ENCODE data around the gene TPGS1.

Gene TPGS1

DNA sequence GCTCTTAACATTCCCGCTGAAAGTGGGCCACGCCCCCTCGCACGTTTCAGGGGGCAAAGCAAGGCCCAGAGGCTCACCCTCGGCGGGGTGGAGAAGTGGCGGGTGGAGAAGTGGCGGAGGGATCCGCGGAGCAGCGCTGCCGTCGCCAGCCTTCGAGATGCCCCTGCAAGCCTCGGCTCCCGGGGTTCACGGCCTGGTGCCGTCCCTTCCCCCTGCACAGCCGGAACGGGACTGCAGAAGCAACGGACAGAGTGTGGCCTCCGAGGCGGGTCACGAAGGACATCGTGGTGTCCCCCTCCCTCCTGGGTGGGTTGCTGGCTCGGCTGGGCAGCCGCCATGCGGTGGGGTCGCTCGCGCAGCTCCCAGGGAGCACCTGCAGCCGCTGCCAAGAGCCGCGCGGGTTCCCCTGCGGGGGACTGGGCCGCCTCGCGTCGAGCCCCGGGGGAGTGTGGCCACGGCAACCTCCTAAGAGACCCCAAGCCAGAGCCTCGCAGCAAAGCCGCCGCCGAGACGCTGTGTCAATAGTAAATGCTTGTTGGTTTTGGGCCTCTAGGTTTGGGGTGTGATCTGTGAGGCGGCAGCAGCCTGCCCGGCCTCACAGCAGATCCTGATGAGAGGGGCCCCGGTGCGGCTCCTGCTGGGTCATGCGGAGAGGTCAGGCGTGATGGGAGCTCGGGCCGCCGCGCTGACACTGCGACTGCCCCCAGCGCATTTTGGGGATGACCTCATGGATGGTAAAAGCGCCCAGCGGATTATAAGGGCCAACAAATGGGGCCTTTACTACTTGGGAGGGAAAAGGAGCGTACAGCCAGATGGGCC is 5.5 kb downstream of the TPGS1 start:
- FAIRE-seq, result no peak
- DNase-seq (ENCODE audit: extremely low spot score, insufficient read length, low read depth), result no peak

DNA sequence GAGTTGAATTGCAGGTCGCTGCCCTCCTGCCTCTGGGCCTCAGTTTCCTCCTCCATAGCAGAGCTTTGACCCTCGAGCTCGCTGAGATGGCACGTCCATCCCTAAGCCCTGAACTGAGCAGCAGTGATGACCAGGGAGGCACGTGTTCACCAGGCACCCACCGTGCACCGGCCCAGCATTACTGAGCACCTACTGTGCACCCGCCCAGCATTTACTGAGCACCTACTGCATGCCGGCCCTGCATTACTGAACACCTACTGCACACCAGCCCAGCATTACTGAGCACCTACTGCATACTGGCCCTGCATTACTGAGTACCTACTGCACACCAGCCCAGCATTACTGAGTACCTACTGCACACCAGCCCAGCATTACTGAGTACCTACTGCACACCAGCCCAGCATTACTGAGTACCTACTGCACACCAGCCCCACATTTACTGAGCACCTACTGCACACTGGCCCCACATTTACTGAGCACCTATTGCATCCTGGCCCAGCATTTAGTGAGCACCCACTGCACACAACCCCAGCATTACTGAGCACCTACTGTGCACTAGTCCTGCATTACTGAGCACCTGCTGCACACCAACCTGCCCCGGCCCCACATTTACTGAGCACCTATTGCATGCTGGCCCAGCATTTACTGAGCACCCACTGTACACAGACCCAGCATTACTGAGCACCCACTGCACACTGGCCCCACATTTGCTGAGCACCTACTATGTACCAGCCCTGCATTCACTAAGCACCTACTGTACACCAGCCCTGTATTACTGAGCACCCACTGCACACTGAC is 6.3 kb downstream of the TPGS1 start:
- no peak for DNase-seq (ENCODE audit: extremely low spot score, insufficient read length, low read depth)
- no peak for FAIRE-seq

DNA sequence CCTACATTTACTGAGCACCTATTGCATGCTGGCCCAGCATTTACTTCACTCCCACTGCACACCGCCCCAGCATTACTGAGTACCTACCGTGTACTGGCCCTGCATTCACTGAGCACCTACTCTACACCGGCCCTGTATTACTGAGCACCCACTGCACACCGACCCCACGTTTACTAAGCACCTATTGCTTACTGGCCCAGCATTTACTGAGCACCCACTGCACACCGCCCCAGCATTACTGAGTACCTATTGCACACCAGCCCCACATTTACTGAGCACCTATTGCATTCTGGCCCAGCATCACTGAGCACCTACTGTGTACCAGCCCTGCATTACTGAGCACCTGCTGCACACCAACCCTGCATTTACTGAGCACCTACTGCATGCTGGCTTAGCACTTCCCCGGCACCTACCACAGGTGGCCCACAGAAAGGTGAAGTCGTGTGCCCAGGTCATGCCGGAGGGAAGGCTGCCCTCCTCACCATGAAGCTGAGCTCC is 6.9 kb downstream of the TPGS1 start:
- DNase-seq (ENCODE audit: extremely low spot score, insufficient read length, low read depth) (no peak), FAIRE-seq (no peak)

DNA sequence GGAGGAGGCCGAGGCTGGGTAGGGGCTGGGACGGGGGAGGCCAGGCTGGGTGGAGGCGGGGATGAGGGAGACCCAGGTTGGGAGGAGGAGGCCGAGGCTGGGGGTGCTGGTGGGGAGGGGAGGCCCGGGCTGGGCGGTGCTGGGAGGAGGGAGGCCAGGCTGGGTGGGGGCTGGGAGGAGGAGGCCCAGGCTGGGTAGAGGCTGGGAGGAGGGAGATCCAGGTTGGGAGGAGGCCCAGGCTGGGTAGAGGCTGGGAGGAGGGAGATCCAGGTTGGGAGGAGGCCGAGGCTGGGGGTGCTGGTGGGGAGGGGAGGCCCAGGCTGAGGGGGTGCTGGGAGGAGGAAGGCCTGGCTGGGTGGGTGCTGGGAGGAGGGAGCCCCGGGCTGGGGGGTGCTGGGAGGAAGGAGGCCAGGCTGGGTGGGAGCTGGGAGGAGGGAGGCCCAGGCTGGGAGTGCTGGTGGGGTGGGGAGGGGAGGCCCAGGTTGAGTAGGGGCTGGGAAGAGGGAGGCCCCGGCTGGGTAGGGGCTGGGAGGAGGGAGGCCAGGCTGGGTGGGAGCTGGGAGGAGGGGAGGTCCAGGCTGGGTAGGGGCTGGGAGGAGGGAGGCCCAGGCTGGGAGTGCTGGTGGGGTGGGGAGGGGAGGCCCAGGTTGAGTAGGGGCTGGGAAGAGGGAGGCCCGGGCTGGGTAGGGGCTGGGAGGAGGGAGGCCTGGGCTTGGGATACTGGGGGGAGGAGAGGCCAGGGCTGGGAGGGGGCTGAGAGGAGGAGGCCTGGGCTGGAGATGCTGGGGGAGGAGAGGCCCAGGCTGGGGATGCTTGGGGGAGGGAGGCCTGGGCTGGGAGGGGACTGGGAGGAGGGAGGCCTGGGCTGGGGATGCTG is 10.7 kb downstream of the TPGS1 start:
- no peak for DNase-seq (ENCODE audit: extremely low spot score, insufficient read length, low read depth)
- no peak for FAIRE-seq

DNA sequence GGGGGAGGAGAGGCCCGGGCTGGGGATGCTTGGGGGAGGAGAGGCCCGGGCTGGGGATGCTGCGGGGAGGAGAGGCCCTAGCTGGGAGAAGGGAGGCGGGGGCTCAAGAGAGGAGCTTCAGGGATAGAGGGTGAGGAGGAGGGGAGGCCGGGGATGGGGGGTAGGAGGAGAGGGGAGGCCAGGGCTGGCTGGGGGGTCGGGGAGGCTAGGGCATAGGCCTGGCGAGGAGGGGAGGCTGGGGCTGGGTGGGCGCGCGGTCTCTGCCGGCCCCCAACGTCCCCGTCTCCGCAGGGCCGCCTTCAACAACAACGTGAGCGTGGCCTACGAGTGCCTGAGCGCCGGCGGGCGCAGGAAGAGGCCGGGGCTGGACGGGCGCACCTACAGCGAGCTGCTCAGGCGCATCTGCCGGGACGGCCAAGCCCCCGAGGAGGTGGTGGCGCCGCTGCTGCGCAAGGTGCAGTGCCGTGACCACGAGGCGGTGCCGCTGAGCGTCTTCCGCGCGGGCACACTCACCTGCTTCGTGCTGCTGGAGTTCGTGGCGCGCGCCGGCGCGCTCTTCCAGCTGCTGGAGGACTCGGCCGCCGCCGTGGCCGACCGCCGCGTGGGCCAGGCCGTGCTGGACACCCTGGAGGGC is 11.4 kb downstream of the TPGS1 start:
- no peak for DNase-seq (ENCODE audit: extremely low spot score, insufficient read length, low read depth)
- no peak for FAIRE-seq

DNA sequence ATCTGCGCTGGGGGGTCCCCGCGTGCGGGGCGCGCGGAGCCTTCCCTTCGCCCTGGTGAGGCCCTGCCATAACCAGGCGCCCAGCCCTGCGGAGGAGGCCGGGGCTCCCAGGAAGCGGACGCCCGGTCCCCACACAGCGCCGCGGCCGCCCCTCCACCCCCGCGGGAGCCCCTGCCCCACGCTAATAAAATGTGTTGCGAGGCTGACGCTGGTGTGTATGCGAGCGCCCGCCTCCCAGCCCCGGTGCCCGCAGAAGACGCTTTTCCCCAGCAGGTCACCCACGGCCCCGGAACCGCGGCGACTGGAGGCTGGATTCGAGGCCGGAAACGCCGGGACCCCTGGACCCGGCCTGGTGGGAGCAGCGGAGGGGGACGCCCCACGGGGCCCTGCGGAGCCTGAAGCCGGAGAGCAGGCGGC is 12.2 kb downstream of the TPGS1 start:
- DNase-seq (ENCODE audit: extremely low spot score, insufficient read length, low read depth) (no peak), FAIRE-seq (no peak)

DNA sequence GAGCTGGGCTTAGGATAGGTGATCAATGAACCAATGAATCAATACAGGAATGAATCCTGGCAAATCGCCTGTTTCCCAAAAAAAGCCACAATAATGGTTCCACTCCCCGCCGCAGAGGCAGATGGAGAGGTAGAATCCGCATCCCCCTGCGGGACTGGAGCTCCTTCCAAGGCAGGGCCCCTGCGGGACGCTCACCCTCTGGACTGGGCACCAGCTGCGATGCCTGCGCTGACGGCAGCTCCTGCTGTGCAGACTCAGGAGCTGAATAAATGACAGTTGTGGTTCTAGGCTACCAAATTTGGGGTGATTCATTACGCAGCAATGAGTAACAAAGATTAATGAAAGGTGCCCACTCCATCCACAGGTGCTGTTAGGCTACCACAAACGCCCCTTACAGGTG is 15.4 kb downstream of the TPGS1 start:
- DNase-seq (ENCODE audit: extremely low spot score, insufficient read length, low read depth) (no peak), FAIRE-seq (no peak)

DNA sequence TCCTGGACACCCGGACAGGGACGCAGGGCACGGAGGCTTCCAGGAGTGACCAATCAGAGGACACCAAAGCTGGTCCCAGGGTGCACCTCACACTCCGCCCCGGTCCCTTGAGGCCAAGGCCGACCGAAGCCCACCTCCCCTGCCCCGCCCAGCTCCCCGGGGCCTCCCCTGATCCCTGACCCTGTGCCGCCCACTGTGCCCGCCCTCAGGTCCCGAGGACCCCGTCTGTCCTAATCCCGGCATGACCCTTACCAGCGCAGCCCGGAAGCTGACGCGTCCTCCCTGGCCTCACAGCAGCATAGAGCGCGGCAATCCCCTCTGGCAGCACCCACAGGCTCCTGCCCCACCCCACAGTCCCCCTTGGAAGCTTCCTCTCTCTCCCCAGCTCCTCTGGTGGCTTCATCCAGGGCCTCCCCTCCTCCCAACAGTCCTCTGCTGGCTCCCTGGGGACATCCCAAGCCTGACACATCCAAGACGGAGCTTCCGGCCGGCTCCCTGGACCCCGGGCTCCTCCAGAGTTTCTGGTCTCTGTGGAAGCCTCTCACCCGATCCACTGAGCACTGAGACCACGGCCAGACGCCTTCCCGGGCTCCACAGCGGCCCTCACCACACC is 16.9 kb downstream of the TPGS1 start:
- FAIRE-seq, result no peak
- no peak for DNase-seq (ENCODE audit: extremely low spot score, insufficient read length, low read depth)

DNA sequence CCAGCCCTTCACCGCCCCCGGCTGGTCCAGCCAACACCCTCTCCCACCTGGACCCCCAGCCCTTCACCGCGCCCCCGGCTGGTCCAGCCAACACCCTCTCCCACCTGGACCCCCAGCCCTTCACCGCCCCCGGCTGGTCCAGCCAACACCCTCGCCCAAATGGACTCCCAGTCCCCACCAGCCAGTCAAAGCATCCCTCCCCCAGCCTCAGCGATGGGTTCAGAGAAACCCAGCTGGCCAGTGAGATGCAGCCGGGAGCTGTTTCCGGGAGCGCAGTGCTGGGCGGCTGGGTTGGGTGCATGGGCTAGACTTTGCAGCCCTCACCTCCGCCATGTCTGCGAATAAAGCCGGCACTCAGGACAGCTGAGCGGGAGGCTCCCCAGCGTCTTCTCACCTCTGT is 17.7 kb downstream of the TPGS1 start:
- DNase-seq (ENCODE audit: extremely low spot score, insufficient read length, low read depth), result no peak
- no peak for FAIRE-seq

DNA sequence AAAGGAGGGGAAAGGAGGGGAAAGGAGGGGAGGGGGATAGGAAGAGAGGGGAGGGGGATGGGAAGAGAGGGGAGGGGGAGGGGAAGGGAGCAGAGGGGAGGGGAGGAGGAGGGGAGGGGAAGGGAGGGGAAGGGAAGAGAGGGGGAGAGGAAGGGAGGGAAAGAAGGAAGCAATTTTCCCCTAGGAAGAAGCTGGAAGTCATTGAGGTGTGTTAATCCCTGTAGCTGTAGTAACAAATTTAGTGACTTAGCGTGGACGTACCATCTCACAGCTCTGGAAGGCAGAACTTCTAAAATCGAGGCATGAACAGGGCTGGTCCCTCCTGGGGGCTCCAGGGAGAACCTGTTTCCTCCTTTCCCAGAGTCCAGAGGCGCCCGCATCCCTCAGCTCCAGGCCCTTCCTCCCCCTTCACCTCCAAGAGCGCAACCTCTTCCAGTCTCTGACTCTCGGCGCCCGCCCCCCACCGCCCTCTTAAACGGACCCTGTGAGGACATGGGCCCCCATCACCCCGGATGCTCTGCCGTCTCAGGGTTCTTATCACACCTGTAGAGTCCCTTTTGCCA is 18.6 kb downstream of the TPGS1 start:
- FAIRE-seq, result no peak
- DNase-seq (ENCODE audit: extremely low spot score, insufficient read length, low read depth), result no peak

DNA sequence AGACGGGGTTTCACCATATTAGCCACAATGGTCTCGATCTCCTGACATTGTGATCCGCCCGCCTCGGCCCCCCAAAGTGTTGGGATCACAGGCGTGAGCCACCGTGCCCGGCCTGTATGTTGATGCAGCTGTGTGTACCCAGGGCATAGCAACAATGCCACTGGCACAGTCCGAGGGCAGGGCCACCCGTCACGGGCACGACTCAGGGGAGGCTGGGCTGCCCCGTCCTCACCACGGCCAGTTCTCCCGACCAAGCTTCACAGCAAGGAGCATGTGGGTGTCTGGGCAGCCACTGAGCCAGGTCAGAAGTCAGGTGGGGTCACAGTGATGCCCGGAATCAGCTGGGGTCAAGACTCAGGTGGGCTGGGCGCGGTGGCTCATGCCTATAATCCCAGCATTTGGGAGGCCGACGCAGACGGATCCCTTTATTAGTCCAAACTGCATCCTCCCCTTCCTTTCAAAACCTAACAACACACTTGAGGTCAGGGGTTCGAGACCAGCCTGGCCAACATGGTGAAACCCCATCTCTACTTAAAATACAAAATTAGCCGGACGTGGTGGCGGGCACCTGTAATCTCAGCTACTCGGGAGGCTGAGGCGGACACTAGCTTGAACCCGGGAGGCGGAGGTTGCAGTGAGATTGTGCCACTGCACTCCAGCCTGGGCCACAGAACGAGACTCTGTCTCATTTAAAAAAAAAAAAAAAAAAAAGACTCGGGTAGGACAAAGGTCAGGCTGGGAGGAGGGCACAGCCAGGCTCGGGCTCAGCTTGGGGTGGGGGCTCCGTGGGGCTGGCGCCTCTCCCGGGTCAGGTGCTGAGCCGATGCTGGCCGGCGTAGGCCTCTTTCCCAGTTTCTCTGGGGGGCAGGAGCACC is 23.1 kb downstream of the TPGS1 start:
- FAIRE-seq (no peak), DNase-seq (ENCODE audit: extremely low spot score, insufficient read length, low read depth) (no peak)

DNA sequence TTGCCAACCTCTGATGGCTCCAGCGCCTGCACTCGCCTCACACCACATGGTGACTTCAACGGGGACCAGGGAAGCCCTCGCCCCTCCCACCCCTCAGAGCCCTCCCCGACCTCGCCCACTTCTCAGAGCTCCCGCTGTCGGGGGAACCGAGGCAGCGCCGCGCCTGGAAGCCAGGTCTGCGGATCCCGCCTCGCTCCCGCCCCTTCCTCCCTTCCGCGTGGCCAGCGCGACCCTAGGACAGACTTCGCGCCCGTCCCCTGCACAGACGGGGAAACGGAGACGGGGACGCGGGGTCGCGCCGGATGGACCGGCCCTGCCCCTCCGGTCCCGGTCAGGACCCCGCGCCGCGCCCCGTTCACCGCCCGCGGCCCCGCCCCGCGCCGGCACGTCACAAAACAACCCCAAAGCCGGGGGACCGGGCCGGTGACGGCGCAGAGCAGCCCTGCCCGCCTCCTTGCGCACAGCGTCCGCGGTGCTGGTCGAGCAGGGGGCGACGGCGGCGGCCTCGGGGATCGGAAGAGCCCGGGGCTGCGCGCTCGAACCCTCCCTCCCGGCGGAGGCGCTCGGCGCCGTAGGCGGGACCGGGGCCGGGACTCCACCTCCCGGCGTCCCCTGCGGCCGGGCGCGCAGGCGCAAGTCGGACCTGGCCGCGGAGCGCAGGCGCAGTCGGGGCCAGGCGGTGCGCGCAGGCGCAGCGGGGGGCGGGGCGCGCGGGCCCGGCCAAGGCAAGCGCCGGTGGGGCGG is 23.9 kb downstream of the TPGS1 start:
- FAIRE-seq (peak; percentile 83), DNase-seq (ENCODE audit: extremely low spot score, insufficient read length, low read depth) (peak; percentile 95)

DNA sequence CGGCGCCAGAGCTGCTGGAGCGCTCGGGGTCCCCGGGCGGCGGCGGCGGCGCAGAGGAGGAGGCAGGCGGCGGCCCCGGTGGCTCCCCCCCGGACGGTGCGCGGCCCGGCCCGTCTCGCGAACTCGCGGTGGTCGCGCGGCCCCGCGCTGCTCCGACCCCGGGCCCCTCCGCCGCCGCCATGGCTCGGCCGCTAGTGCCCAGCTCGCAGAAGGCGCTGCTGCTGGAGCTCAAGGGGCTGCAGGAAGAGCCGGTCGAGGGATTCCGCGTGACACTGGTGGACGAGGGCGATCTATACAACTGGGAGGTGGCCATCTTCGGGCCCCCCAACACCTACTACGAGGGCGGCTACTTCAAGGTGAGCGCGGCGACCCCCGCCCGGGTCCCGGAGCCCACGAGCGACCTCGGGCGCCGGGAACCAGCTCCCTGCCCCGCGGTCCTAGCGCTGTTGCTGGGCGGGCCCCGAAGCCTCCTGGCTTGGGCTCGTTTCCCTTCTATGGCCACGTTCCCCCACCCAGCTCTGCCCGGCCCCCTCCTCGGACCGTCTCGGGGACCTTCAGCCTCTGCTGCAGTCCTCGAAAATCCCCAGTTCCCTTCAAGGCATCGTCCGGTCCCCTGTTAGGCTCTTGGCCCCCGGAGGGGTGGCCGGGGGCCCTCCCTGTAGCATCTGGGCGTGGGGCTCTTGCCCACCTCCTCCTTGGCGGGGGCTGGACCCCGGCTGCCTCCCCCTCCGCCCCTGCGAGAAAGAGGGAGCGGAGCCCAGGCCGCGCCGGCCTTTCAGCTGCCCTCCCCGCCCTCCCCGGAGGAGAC is 24.7 kb downstream of the TPGS1 start, which contains the start of gene CDC34:
Gene CDC34, plus strand, starts transcription at position 8 of the 808 bp plus-strand sequence. Its CDS starts 172 bp downstream, at position 180.
- DNase-seq (ENCODE audit: extremely low spot score, insufficient read length, low read depth) (no peak), FAIRE-seq (no peak)

DNA sequence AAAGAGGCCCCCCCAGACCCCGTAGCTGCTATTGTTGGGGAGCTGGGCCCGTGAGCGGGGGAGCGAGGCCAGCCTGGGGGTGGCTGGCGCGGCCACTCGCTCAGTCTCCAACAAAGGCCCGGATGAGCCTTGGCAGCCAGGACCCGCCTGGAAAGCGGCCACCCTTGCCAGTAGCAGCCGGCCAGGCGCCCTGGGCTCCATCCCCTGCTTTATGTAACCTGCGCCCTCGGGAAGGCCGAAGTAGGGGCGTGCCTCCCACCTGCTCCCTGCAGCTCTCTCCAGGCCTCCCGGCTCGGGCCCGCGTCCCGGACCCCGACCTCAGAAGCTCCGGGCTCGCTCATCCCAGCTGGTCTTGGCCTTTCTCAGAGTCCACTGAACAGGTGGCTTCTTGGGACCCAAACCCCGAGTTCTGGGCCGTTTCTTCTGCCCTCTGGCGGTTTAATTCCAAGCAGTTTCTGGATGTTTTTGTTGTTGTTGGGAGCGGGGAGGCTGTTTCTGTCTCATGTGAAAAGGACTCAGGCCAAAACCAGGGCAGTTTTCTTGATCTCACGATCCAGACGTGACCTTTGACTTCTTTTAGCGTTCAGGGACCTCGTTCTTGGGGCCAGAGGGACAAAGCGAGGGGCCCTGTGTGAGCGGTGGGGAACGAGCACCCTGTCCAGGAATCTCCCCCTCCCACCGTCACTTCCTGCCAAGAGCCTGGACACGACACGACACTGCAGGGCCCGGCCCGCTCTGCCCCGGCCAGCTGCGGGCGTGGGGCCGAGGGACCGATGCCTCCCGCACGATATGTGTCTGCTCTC is 25.5 kb downstream of the TPGS1 start:
- DNase-seq (ENCODE audit: extremely low spot score, insufficient read length, low read depth), result no peak
- peak; percentile 70 for FAIRE-seq

DNA sequence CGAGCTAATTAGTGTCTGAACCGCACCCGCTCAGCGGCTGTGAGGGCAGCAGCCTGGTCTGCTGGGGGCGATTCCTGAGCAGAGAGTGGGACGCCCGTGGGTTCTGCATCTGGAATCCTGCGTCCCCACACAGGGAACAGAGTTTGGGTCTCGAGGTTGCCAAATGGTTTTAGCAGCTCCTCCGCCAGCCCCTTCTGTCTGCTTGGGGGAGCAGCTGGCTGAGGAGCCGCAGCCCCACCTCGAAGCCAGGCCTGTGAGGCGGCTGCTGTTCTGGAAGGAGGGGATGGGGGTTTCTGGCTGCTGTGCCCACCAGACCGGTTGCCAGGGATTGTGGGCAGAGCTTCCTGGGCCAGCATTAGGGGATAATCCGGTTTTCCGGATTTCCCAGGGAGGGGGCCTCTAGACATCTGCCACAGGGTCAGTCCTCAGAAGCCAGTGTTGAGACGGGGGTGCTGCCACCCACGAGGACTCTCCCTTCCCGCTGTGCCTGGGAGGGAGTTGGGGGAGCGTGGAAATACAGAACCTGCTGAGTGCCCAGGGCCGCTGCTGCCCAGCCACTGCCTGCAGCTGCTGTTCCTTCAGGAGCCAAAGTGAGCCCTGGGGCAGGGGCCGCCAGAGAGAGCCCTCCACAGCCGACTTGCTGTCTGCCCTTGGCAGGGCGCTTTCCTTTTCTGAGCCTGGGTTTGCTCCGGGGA is 26.2 kb downstream of the TPGS1 start:
- no peak for DNase-seq (ENCODE audit: extremely low spot score, insufficient read length, low read depth)

More for the DNA sequence above, 26.2 kb downstream of the TPGS1 start:
- FAIRE-seq, result no peak
